Measurements from ENCODE around the gene FAM72D.
"Not testable (repeated sequence)": the region's sequence is repeated elsewhere in the genome, so short reads cannot be mapped to it uniquely, and the experiment has no call there.

The FAM72D gene

DNA sequence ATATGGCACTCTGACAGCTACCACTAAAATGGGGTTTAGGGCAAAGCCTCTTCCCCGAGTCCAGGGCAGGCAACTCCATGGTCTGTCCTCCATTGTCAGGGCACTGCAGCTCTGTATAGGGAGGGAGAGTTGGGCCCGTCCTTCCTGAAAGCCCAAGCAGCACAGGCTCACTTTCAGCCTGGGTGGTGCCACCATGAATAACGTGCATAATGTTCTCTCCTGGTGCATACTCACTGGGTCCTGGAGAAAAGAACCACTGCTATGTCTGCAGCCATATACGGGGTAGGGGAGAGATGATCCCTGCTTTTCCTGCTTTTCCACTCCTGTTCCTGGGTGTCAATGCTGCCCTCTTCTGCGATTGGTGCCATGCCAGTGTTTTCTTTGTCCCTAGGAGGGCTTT lies 60.1 kb downstream of the FAM72D start:
- DNase-seq: not testable (repeated sequence)

DNA sequence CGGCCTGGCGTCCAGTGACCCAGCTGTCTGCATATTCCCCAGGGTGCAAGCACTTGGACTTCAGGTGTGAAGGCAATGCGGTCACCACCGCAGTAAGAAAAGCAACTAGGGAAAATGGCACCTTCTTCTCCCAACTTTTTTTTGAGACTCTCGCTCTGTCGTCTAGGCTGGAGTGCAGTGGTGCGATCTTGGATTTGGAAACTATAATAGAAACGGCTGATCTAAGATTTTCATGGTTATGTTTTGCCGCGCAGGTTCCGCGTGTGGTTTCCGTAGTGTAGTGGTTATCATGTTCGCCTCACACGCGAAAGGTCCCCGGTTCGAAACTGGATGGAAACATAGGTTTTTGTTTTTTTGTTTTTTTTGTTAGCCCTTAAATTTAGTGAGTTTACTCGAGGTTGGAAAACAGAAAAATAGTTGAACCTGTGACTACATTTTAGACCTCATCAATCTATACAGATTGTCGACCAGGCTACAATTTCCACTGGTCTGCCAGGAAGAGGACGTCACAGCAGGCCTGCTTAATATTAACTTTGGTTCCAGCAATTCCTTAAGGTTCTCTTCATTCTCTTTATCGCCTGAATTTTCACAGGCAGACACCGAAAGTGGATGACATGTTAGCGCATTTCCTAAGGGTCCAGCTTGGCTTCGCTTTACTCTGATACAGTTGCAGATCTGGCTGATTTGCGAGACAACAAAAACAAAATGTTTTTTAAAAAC lies 61.3 kb downstream of the FAM72D start:
- peak; percentile 25 for DNase-seq

DNA sequence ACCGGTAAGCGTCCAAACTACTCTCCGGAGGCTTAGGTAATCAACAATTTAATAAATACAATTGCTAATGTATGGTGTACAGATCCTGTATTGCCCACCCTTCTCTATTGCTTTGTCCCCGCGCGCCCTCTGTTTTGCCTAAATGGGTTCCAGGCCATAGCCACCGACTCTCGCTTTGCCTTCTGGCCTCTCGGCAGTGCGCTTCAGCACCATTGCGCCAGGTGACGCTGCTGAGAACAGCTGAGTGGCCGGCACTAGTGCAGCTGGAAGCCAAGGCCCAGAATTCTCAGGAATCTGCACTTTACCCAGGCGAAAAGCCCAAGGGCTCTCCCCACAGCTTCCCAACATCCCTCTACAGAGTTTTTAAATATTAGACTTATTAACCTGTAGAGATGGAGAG lies 61.9 kb downstream of the FAM72D start:
- not testable (repeated sequence) for DNase-seq

DNA sequence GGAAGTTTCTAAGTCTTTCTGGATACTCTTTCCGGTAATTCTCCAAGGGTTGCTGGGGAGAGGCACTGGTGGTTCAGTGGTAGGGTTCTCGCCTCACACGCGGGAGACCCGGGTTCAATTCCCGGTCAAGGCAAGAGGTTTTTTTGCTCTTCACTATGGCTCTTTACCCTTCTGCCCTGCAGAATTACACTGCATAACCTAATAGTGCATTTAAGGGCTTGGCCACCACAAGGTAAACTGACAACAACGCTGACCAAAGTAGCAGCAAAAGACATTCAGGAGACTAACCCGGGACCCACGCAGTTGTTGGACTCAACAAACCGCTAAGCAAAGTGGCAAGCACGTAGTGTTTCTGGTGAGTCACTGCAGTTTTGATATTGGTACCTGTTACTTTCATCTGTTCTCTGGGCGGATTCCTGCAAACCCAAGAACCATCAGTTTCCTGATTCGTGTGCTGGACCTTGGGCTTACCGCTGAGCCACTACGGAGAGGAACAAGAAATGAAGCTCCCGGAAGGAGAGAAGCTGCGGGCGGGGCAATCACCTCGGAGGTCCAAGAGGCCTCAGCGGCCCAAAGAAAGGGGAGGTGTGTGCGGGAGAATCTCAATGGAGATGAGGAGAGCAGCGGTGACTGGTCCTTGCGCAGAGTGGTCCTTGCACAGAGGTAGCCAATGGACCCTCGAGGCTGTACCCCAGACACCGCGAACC lies 65.4 kb downstream of the FAM72D start:
- DNase-seq: not testable (repeated sequence)
